Amygdala (tissue), 56 donors: ENCODE data around the gene HDAC4.
A peak's percentile ranks its signal among the peaks of the same experiment; 100 is the strongest.
"Not testable (repeated sequence)": the region's sequence is repeated elsewhere in the genome, so short reads cannot be mapped to it uniquely, and the experiment has no call there.

Experiments
- DNase-seq, 56 donors: peaks; one replicate each; lab custom pipeline; 2025; lab: John Stamatoyannopoulos, UW

The HDAC4 gene

GRCh38 chr2:239053801-239054503, 346.9 kb downstream of the HDAC4 start:
- DNase-seq: no peak

- DNase-seq: no peak
Measured at GRCh38 chr2:239052798-239053665, 347.8 kb downstream of the HDAC4 start.

- DNase-seq: no peak
Measured at GRCh38 chr2:239051891-239052445, 348.9 kb downstream of the HDAC4 start.

GRCh38 chr2:239050252-239050649, 350.6 kb downstream of the HDAC4 start:
- DNase-seq: no peak

- no peak for DNase-seq
Measured at GRCh38 chr2:239049421-239050251, 351.2 kb downstream of the HDAC4 start.

- no peak for DNase-seq
Measured at GRCh38 chr2:239048736-239049135, 352.1 kb downstream of the HDAC4 start.

GRCh38 chr2:239047861-239048260, 353.0 kb downstream of the HDAC4 start:
- DNase-seq: no peak

- DNase-seq: no peak
Measured at GRCh38 chr2:239047420-239047819, 353.4 kb downstream of the HDAC4 start.

- DNase-seq: no peak
Measured at GRCh38 chr2:239046822-239047221, 354.0 kb downstream of the HDAC4 start.

GRCh38 chr2:239044336-239044735, 356.5 kb downstream of the HDAC4 start:
- DNase-seq: no peak

- no peak for DNase-seq
Measured at GRCh38 chr2:239043326-239043725, 357.5 kb downstream of the HDAC4 start.

- DNase-seq: no peak
Measured at GRCh38 chr2:239042551-239043320, 358.1 kb downstream of the HDAC4 start.

- no peak for DNase-seq
Measured at GRCh38 chr2:239042046-239042445, 358.8 kb downstream of the HDAC4 start.

- no peak for DNase-seq
Measured at GRCh38 chr2:239041062-239041461, 359.8 kb downstream of the HDAC4 start.

GRCh38 chr2:239040152-239040761, 360.6 kb downstream of the HDAC4 start:
- peak in 42 of 56 donors; percentile 13 to 80 (median 54) for DNase-seq

- DNase-seq: peak in 22 of 56 donors; percentile 8 to 71 (median 30)
Measured at GRCh38 chr2:239039479-239039861, 361.4 kb downstream of the HDAC4 start.

GRCh38 chr2:239038773-239039478, 361.9 kb downstream of the HDAC4 start:
- DNase-seq: no peak

GRCh38 chr2:239038284-239038683, 362.5 kb downstream of the HDAC4 start:
- not testable (repeated sequence) for DNase-seq

- no peak for DNase-seq
Measured at GRCh38 chr2:239037559-239037910, 363.3 kb downstream of the HDAC4 start.
